Testis (tissue), 3 donors: ENCODE measurements around the gene JADE2. TPM values are rescaled to one million over a fixed set of nuclear protein-coding genes. Genes with fewer than 3 reads are reported as not detected.
"Not testable (repeated sequence)": the region's sequence is repeated elsewhere in the genome, so short reads cannot be mapped to it uniquely, and the experiment has no call there.

Experiments
- DNase-seq: peaks from one replicate; pipeline ENCODE4 v3.0.0-alpha.2; 2019
- H3K27ac ChIP-seq, 2 donors: fragments of 200-600 bp; sonication (generic); one replicate each; pipeline ENCODE4 v1.5.1; 2019
- H3K27me3 ChIP-seq: fragments of 200-600 bp; sonication (generic); one replicate; pipeline ENCODE4 v1.5.1; 2019
- H3K36me3 ChIP-seq: fragments of 200-600 bp; sonication (generic); one replicate; pipeline ENCODE4 v1.5.1; 2017; ENCODE audit warnings: low read depth; ENCODE audit errors: missing control alignments
- H3K4me1 ChIP-seq: fragments of 200-600 bp; sonication (generic); one replicate; pipeline ENCODE4 v1.5.1; 2019
- H3K4me3 ChIP-seq, 2 donors: fragments of 200-600 bp; sonication (generic); one replicate each; pipeline ENCODE4 v1.5.1; 2017 to 2019
- H3K9me3 ChIP-seq: fragments of 200-600 bp; sonication (generic); one replicate; pipeline ENCODE4 v1.5.1; 2017
- CTCF ChIP-seq, 3 experiments: fragments of 450-650 bp in 2 of 3; fragments of 200-600 bp in 1 of 3; sonication (generic) in 1 of 3; IDR thresholded peaks; one replicate each; pipeline ENCODE4 v1.5.1; 2016 to 2019; ENCODE audit warnings: antibody characterized with exemption in 3 of 3, mild to moderate bottlenecking in 2 of 3, moderate library complexity in 1 of 3
- POLR2A ChIP-seq: fragments of 450-650 bp; IDR thresholded peaks from one replicate; pipeline ENCODE4 v1.6.1; 2017; ENCODE audit warnings: antibody characterized with exemption, mild to moderate bottlenecking, moderate library complexity
- WGBS, 2 donors: methylation state at CpG; one replicate each; pipeline ENCODE4 v1.1.5; 2018; 5-methylcytosine and 5-hydroxymethylcytosine counted together
- intact Hi-C: fragments of 100-400 bp; cut with DNase I; formaldehyde crosslinking; loops from one replicate; pipeline ENCODE4 v1.15.1; 2023; ENCODE audit warnings: low total_unique reads
- polyA plus RNA-seq: library from polyadenylated mRNA; stranded (reverse); fragments of 350-450 nt; fragmentation: Illumina TruSeq; extraction: RNeasy Lipid Tissue Mini Kit (QIAGEN cat#74804); gene quantifications from one replicate; pipeline ENCODE4 v1.2.3, GENCODE V29; 2014; ENCODE audit warnings: low read depth, low replicate concordance; ENCODE audit not compliant: insufficient read depth
- total RNA-seq, 2 donors: library from RNA; depleted of rRNA; stranded (reverse); fragments of >200 nt; gene quantifications; one replicate each; pipeline ENCODE4 v1.2.3, GENCODE V29; 2016

Gene JADE2
- total and polyA plus RNA-seq, 3 donors from 2014 or later, result 26.0 to 67.2 (median 54.5) TPM

GRCh38 chr5:134550271-134551214 is 25.1 kb downstream of the JADE2 start:
- Histone ChIP-seq H3K9me3 (no peaks in the 10 kb centered on the region), H3K4me3 (no peak overlapping the region), H3K36me3 (no peaks in the 10 kb centered on the region), H3K27ac (no peak overlapping the region), H3K27me3 (no peaks in the 10 kb centered on the region), H3K4me1 (peaks cover 14% of the 10 kb centered on the region)
- no peak for DNase-seq
- 77 to 83% methylated on average over 11 to 13 of the region's 13 CpGs for WGBS, 2 donors
- TF ChIP-seq POLR2A (no peak), CTCF (IDR thresholded peaks at IDR 0.05) (no peak)
- intact Hi-C loops, result no loop called here

- WGBS, 2 donors, result 91 to 96% methylated on average over 8 of the region's 8 CpGs
- Histone ChIP-seq H3K36me3 (no peaks in the 10 kb centered on the region), H3K27ac (no peak overlapping the region), H3K4me3 (no peak overlapping the region), H3K4me1 (peaks cover 17% of the 10 kb centered on the region), H3K27me3 (no peaks in the 10 kb centered on the region), H3K9me3 (no peaks in the 10 kb centered on the region)
- no peak for TF ChIP-seq POLR2A
- TF ChIP-seq CTCF (IDR thresholded peaks at IDR 0.05), result no peak
- intact Hi-C loops, result no loop called here
- no peak for DNase-seq
Observed at GRCh38 chr5:134551901-134552300, 26.4 kb downstream of the JADE2 start.

GRCh38 chr5:134552301-134552700 is 26.8 kb downstream of the JADE2 start:
- Histone ChIP-seq H3K4me1 (peaks cover 17% of the 10 kb centered on the region), H3K4me3 (no peak overlapping the region), H3K27me3 (no peaks in the 10 kb centered on the region), H3K27ac (no peak overlapping the region), H3K9me3 (no peaks in the 10 kb centered on the region), H3K36me3 (no peaks in the 10 kb centered on the region)
- peak; percentile 74 for DNase-seq
- TF ChIP-seq CTCF (IDR thresholded peaks at IDR 0.05) (no peak), POLR2A (no peak)
- intact Hi-C loops, result no loop called here
- 57 to 72% methylated on average over 3 of the region's 3 CpGs for WGBS, 2 donors

- peaks cover 17% of the 10 kb centered on the region for H3K4me1 ChIP-seq
- not testable (repeated sequence) for H3K27ac ChIP-seq, H3K36me3 ChIP-seq
Observed at GRCh38 chr5:134552716-134553115, 27.2 kb downstream of the JADE2 start.

GRCh38 chr5:134553821-134554267 is 28.4 kb downstream of the JADE2 start:
- H3K4me3 ChIP-seq, result no peak overlapping the region
- no peaks in the 10 kb centered on the region for H3K27me3 ChIP-seq
- peak overlapping the region in 1 of 2 donors; percentile 41 for H3K27ac ChIP-seq
- H3K9me3 ChIP-seq, result no peaks in the 10 kb centered on the region
- DNase-seq, result no peak
- WGBS, 2 donors, result 61 to 77% methylated on average over 4 to 6 of the region's 6 CpGs
- H3K4me1 ChIP-seq, result peaks cover 17% of the 10 kb centered on the region
- intact Hi-C loops, result no loop called here
- H3K36me3 ChIP-seq, result no peaks in the 10 kb centered on the region
- TF ChIP-seq CTCF (IDR thresholded peaks at IDR 0.05) (no peak), POLR2A (no peak)

More at GRCh38 chr5:134552716-134553115, 27.2 kb downstream of the JADE2 start:
- H3K9me3 ChIP-seq, intact Hi-C loops, DNase-seq, H3K27me3 ChIP-seq, H3K4me3 ChIP-seq: not testable (repeated sequence)
- 91 to 92% methylated on average over 7 of the region's 7 CpGs for WGBS, 2 donors
